ENCODE data around the gene PPIF.
"Not testable (repeated sequence)": the region's sequence is repeated elsewhere in the genome, so short reads cannot be mapped to it uniquely, and the experiment has no call there.

PPIF gene

DNA sequence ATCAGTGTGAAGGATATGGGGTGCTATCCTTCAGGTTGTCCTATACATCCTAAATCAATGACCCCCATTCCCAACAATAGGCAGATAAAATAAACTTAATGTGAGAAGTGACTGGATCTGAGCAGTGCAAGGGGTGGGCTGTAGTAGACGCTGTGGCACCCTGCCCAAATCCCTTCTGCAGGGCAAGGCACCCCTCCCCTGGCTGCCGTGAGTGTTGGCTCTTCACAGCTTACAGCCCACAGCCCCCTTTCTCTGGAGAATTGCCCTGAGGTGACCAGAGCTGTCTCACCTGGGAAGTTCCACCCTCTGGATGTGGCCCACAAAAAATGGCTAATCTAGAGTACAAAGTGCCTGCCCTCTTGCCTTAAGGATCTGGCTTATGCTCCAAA is 25.8 kb upstream of the PPIF start:
- no peak overlapping the region for H3K4me3 Mint-ChIP-seq
- no peak for ATAC-seq
- H3K27ac Mint-ChIP-seq: no peak overlapping the region

DNA sequence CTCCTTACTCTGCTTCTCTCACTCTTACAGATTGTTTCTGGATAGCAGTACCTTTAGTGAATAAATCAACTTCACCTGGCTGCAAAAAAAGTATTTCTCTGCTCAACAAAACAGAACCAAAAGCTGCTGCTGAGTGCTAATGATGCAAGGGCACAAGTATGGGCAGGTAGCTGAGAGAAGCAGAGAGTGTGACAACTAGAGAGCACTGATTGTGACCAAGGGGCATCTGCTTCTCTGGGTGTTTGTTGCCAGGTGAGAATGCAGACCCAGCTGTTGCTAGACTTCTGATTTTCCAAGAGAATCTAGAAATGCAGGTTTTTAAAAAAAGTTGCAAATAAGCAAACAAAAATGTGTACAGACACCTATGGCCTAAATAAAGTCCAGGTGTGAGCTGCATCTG is 25.3 kb upstream of the PPIF start:
- no peaks in the 10 kb centered on the region for H3K27me3 Mint-ChIP-seq
- H3K36me3 Mint-ChIP-seq: no peaks in the 10 kb centered on the region
- H3K4me3 Mint-ChIP-seq: no peak overlapping the region
- peaks cover 48% of the 10 kb centered on the region for H3K4me1 Mint-ChIP-seq
- H3K27ac Mint-ChIP-seq: no peak overlapping the region
- no peak for ATAC-seq
- peaks cover 3% of the 10 kb centered on the region for H3K9me3 Mint-ChIP-seq

More for the DNA sequence above, 25.8 kb upstream of the PPIF start:
- Mint-ChIP-seq H3K36me3 (no peaks in the 10 kb centered on the region), H3K9me3 (peaks cover 3% of the 10 kb centered on the region), H3K27me3 (no peaks in the 10 kb centered on the region), H3K4me1 (peaks cover 53% of the 10 kb centered on the region)

DNA sequence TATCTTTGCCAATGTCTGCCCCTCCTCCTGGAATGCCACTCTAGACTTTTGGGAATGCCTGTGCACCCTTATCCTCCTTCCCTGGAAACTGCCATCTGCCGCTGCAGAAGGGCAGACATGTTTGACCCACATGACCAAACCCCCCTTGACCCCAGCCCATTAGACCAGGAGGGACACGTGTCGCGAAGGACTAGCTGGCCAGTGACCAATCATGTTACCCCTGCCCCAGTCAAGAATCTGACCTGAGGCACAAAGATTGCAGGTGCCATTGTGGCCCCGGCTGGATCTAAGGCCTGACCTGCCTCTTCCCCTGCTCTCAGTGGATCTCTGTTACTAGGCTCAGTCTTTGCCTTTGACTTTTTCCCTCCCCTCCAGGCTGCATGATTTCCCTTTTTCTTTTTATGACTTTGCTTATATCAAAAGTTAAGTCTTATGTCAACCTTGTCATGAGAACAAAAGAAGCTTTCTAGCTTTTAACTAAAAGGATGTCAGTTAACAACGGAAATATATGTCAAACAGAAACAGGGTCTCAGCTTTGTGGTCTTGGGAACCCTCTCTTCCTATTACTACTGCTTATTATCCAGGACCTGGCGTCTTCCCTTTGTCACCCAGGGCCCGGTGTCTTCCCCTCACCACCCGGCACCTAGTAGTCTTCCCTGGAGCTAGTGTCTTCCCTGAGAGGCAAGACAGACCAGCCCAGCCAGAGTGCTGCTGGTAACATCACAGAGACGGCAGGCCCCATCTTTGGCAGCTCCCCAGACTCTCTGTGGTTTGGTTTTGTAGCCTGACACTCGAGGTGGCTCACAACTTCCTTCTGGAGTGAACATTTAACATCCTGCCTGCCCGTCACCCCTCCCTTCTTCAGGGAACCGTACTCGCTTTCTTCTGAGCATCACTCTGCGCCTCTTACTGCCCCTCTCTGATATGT is 24.4 kb upstream of the PPIF start:
- Mint-ChIP-seq H3K27me3 (no peaks in the 10 kb centered on the region), H3K4me1 (peaks cover 39% of the 10 kb centered on the region), H3K9me3 (peaks cover 3% of the 10 kb centered on the region), H3K36me3 (no peaks in the 10 kb centered on the region), H3K4me3 (peak overlapping the region; percentile 15), H3K27ac (peak overlapping the region; percentile 76)
- ATAC-seq: peak; percentile 76

DNA sequence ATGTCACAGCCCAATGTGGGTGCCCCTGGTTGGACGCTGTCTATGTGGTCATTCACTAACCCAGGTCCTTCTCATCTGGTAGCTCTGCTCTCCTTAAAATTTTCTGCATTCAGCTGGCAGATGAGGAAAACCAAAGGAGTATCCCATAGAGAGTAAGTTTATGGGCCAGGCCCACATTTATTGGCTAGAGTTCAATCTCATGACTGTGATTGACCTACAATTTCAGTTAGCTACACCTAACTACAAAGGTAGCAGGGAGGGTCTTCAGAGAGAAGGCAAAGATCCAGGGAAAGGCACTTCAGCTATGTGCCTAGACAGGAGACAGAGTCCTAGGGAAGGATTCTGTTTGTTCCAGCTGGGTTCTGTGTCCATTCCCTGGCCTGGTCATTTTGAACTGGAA is 23.7 kb upstream of the PPIF start:
- H3K27ac Mint-ChIP-seq: peak overlapping the region; percentile 76
- no peak overlapping the region for H3K4me3 Mint-ChIP-seq
- peaks cover 3% of the 10 kb centered on the region for H3K9me3 Mint-ChIP-seq
- H3K36me3 Mint-ChIP-seq: no peaks in the 10 kb centered on the region
- no peaks in the 10 kb centered on the region for H3K27me3 Mint-ChIP-seq
- peaks cover 32% of the 10 kb centered on the region for H3K4me1 Mint-ChIP-seq
- no peak for ATAC-seq

DNA sequence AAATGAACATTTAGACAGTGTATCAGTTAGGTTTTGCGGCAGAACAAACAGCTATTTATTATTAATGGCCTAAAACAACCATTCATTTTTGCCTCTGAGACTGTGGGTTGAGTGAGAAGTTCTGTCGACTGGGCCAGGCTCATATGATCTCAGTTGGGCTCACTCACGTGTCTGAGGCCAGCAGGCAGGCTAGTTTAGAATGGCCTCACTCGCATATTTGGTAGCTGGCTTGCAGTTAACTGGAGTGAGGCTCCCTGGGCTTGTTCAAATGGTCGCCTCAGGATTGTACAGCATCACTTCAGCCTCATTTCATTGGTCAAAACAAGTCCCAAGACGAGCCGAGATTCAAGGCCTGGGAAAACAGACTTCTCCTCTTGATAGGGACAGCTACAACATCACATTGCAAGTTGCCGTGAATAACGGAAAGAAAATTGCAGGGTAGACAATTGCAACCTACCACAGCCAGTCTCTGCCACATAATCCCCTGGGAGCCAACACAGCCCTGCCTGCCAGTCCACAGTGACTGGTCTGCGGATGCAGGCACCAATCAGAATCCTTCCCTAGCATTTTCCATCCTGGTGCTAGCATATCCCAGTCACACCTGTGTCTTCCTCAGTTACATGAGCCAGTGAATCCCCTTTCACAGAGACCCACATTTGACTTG is 23.1 kb upstream of the PPIF start:
- Mint-ChIP-seq H3K9me3 (no peaks in the 10 kb centered on the region), H3K4me1 (peaks cover 27% of the 10 kb centered on the region), H3K4me3 (no peak overlapping the region), H3K36me3 (no peaks in the 10 kb centered on the region), H3K27me3 (no peaks in the 10 kb centered on the region), H3K27ac (no peak overlapping the region)
- ATAC-seq: no peak

DNA sequence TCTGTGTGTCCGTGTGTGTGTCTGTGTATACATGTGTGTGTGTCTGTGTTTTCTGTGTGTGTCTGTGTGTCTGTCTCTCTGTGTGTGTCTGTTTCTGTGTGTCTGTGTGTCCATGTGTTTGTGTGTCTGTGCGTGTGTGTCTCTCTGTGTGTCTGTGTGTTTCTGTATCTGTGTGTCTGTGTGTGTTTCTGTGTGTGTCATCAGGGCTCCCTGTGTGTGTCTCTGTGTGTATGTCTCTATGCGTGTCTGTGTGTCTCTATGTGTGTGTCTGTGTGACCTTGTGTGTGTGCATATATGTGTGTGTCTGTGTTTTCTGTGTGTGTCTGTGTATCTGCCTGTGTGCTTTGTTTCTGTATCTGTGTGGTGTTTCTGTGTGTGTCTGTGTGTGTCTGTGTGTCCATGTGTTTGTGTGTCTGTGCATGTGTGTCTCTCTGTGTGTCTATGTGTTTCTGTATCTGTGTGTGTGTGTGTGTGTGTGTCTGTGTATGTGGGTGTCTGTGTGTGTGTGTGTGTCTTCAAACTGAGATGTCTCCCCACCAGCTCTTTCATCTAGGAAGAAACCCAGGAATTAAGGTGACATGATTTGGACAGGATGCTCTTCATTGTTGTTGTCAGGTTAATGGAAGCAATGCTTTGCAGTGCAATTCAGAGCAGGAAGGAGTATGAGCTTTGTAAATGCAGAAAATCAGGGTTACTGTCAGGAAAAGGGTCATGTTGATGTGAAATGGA is 20.7 kb upstream of the PPIF start:
- Mint-ChIP-seq H3K4me3 (no peak overlapping the region), H3K27me3 (no peaks in the 10 kb centered on the region), H3K4me1 (peaks cover 25% of the 10 kb centered on the region), H3K36me3 (no peaks in the 10 kb centered on the region), H3K9me3 (no peaks in the 10 kb centered on the region), H3K27ac (no peak overlapping the region)
- ATAC-seq: no peak

DNA sequence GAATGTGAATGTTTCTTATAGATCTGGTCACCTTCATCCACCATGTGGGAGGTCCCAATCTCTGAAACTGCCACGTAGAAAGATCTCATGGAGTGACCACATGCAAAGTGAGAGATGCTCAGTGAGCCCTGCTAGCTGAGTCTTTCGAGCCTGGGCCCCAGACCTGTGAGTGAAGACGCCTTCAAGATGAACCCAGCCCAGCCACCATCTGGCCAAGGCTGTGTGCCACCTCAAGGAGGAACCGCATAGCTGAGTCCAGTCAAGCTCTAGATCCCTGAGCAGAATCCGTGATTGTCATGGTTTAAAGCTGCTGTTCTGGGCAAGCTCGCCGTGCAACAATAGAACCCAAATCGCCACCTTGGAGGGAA is 20.2 kb upstream of the PPIF start:
- ATAC-seq: peak; percentile 37
- Mint-ChIP-seq H3K27me3 (no peaks in the 10 kb centered on the region), H3K4me3 (no peak overlapping the region), H3K9me3 (no peaks in the 10 kb centered on the region), H3K27ac (no peak overlapping the region), H3K36me3 (no peaks in the 10 kb centered on the region), H3K4me1 (peaks cover 30% of the 10 kb centered on the region)

DNA sequence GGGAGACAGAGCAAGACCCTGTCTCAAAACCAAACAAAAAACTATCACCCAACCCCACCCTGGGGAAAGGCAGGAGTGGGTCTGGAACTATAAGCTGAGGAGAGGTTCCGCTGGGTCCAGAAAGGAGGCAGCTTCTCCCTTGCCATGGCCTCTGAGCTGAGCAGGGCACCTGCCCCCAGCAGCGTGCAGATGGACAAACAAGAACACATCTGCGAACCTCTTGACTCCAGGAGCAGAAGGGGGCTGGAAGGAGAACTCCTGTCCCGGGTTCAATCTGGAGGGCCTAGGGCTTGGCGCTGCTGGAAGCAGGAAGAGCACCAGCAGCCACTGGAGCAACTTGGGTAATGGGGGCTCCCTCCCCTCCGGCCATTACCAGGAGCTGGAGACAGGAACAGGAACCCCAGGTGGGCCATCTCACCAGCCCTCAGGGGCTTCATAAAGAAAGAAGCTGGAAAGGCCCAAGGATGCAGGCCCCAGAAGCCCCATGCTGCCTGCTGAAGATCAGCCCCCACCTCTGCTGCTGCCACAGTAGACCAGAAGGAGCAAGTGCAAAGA is 19.0 kb upstream of the PPIF start:
- no peaks in the 10 kb centered on the region for H3K27me3 Mint-ChIP-seq
- no peaks in the 10 kb centered on the region for H3K36me3 Mint-ChIP-seq
- H3K4me1 Mint-ChIP-seq: peaks cover 23% of the 10 kb centered on the region
- H3K9me3 Mint-ChIP-seq: no peaks in the 10 kb centered on the region
- H3K27ac Mint-ChIP-seq: no peak overlapping the region
- no peak for ATAC-seq
- H3K4me3 Mint-ChIP-seq: no peak overlapping the region

DNA sequence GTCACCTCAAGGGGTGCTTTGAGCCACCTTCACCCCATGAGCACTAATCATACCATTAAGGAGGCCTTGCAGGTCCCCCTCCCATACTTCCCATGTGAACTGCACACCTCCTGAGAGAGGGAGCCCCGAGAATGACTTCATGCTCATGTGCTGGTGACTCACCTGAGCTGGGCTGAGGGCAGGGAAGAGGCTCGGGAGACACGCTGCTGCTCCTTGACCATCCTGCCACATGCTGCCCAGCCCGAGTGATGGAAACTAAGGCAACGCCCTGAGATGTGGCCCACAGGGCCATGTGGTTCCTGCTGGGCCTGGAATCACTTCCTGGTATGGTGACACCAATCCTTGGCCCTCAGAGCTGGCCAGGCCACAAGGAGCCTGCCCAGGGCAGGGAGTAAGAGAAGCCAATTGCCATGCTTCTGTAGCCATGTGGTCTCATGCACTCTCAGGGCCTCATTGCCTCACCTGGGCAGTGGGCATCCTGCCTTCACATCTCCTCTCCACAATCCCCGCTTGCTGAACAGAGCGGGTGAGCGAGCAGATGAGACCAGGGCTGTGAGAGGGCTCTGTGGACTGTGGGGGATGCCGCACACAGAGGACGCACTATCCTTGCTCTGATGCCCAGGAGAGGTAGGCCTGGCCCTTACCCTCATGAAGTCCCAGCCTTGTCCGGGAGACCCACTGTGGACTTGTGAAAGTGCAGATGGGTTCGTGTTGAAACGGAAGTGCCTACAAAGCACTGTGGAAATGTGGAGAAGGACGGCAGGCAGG is 18.3 kb upstream of the PPIF start:
- H3K9me3 Mint-ChIP-seq: no peaks in the 10 kb centered on the region
- no peak overlapping the region for H3K27ac Mint-ChIP-seq
- no peaks in the 10 kb centered on the region for H3K36me3 Mint-ChIP-seq
- H3K27me3 Mint-ChIP-seq: no peaks in the 10 kb centered on the region
- no peak overlapping the region for H3K4me3 Mint-ChIP-seq
- no peak for ATAC-seq
- peaks cover 22% of the 10 kb centered on the region for H3K4me1 Mint-ChIP-seq

DNA sequence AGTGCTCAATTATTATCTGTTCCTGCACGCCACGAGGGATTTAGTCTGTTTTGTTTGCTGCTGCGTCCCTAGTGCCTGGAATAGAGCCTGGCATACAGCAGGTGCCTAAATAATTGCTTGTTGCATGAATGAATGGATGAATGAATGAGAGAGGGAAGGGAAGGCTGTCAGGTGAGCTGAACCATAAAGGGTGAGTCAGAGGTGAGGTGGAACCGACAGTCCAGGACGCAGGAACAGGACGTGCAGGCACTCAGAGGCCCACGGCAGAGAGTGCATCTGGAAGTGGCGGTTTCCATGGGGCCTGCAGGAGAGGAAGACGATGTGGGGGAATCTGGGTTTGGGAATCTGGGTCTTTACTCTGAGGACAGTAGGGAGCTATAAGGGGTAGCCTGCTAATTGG is 17.7 kb upstream of the PPIF start:
- H3K27ac Mint-ChIP-seq: no peak overlapping the region
- no peaks in the 10 kb centered on the region for H3K9me3 Mint-ChIP-seq
- H3K27me3 Mint-ChIP-seq: no peaks in the 10 kb centered on the region
- no peak for ATAC-seq
- H3K4me3 Mint-ChIP-seq: no peak overlapping the region
- no peaks in the 10 kb centered on the region for H3K36me3 Mint-ChIP-seq
- H3K4me1 Mint-ChIP-seq: peaks cover 26% of the 10 kb centered on the region

DNA sequence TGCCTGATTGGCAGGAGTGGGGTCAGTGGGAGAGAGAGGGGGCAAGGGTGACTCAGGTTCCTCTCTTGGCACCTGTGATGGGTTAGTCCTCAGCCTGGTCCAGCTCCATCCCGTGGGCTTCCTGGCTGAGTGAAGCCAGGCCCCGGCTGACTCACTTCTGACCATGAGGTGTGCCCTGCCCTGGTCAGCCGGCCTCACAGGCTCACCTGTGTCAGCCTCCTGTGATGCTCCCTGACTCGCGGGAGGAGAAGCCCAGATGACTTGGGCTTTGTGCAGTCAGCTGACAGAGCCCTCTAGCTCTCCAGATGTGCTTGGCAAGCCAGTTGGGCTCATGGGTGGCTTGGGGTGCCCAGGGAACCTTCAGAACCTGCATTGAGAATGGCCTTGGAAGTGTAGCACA is 16.0 kb upstream of the PPIF start:
- Mint-ChIP-seq H3K4me3 (no peak overlapping the region), H3K36me3 (no peaks in the 10 kb centered on the region), H3K9me3 (no peaks in the 10 kb centered on the region), H3K27me3 (no peaks in the 10 kb centered on the region), H3K27ac (peak overlapping the region; percentile 82), H3K4me1 (peaks cover 26% of the 10 kb centered on the region)
- ATAC-seq: peak; percentile 1

DNA sequence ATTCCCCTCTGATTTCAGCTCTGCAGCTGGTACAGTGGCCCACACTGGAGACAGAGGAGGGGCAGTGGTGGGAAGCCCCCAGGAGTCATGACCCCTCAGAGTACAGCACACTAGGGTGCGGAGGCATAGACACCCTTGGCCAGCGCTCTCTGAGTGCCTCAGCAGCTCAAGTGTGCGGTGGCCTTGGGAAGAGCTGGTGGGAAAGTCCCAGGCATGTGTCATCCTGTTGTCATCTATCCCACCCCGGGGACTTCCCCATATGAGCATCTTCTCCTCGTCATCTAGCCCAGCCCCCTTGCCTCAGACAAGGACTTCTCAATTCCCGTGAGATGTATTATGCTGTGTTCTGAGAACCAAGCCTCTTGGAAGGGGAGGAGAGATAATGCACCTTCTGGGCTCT is 15.6 kb upstream of the PPIF start:
- Mint-ChIP-seq H3K4me1 (peaks cover 26% of the 10 kb centered on the region), H3K27ac (peak overlapping the region; percentile 82), H3K27me3 (no peaks in the 10 kb centered on the region), H3K9me3 (no peaks in the 10 kb centered on the region), H3K4me3 (no peak overlapping the region), H3K36me3 (no peaks in the 10 kb centered on the region)
- peak; percentile 93 for ATAC-seq

DNA sequence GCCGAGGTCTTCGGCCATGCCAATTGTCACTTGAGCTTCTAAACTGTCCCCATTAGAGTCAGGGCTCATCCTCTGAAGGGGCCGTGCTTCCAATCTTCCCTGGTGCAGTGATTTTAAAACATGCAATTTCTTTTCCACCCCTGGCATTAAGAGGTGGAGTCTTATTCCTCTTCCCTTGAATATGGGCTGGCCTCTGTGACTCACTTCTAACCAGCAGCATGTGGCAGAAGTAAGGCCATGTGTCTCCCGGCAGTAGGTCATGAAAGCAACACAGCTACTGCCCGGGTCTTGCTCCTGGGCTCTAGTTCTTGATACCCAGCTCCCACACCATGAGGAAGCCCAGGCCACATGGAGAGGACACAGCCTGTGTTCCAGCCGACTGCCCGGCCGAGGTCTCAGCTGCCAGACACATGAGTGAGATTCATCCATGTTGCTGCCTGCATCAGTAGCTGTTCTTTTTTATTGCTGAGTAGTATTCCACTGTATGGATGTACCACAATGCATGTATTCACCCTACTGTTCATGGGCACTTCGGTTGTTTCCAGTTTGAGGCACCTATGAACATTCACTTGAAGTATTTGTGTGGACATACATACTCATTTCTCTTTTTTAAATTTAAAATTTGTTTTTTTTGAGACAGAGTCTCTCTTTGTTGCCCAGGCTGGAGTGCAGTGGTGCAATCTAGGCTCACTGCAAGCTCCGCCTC is 14.5 kb upstream of the PPIF start:
- H3K4me3 Mint-ChIP-seq, H3K36me3 Mint-ChIP-seq, ATAC-seq, H3K9me3 Mint-ChIP-seq, H3K27me3 Mint-ChIP-seq: not testable (repeated sequence)
- peak overlapping the region; percentile 82 for H3K27ac Mint-ChIP-seq
- H3K4me1 Mint-ChIP-seq: peaks cover 26% of the 10 kb centered on the region

DNA sequence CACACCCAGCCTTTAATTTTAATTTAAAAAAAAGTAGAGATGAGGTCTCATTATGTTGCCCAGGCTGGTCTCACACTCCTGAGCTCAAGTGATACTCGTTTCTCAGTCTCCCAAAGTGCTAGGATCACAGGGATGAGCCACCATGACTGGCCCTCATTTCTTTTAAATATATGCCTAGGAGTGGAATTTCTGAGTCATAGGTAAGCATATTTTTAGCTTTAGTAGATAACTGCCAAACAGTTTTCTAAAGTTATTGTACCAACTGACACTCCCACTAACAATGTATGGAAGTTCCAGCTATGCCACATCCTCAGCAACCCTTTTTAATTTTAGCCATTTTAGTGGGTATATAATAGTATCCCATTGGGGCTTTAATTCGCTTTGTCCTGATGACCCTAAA is 13.8 kb upstream of the PPIF start:
- ATAC-seq: no peak
- Mint-ChIP-seq H3K27ac (peak overlapping the region; percentile 14), H3K9me3 (no peaks in the 10 kb centered on the region), H3K4me1 (peaks cover 26% of the 10 kb centered on the region), H3K27me3 (no peaks in the 10 kb centered on the region), H3K4me3 (no peak overlapping the region), H3K36me3 (no peaks in the 10 kb centered on the region)
